Parathyroid adenoma (tissue), 2 donors: Measurements from ENCODE around the gene PA2G4.

ENCODE experiments used
- H2AFZ ChIP-seq: fragments of 300-600 bp; sonication (generic); one replicate; pipeline ENCODE4 v1.7.0; 2017; ENCODE audit warnings: antibody characterized with exemption, mild to moderate bottlenecking
- H3K27ac ChIP-seq: fragments of 300-600 bp; sonication (generic); one replicate; pipeline ENCODE4 v1.7.0; 2017
- H3K27me3 ChIP-seq: fragments of 300-600 bp; sonication (generic); one replicate; pipeline ENCODE4 v1.7.0; 2017; ENCODE audit warnings: low read length; ENCODE audit not compliant: control insufficient read depth, insufficient read depth
- H3K36me3 ChIP-seq: fragments of 300-600 bp; sonication (generic); one replicate; pipeline ENCODE4 v1.7.0; 2017; ENCODE audit warnings: low read length; ENCODE audit not compliant: control insufficient read depth, insufficient read depth
- H3K4me1 ChIP-seq: fragments of 300-600 bp; sonication (generic); one replicate; pipeline ENCODE4 v1.7.0; 2017; ENCODE audit warnings: control low read depth
- H3K4me2 ChIP-seq: fragments of 300-600 bp; sonication (generic); one replicate; pipeline ENCODE4 v1.7.0; 2017; ENCODE audit warnings: low read length
- H3K4me3 ChIP-seq: fragments of 300-600 bp; sonication (generic); one replicate; pipeline ENCODE4 v1.7.0; 2017; ENCODE audit warnings: low read depth, low read length
- H3K79me2 ChIP-seq: fragments of 300-600 bp; sonication (generic); one replicate; pipeline ENCODE4 v1.7.0; 2017; ENCODE audit warnings: control low read depth
- H3K9ac ChIP-seq: fragments of 300-600 bp; sonication (generic); one replicate; pipeline ENCODE4 v1.7.0; 2017; ENCODE audit warnings: mild to moderate bottlenecking
- H3K9me3 ChIP-seq: fragments of 300-600 bp; sonication (generic); one replicate; pipeline ENCODE4 v1.7.0; 2017; ENCODE audit warnings: low read length; ENCODE audit not compliant: control insufficient read depth
- CTCF ChIP-seq: fragments of 300-600 bp; sonication (generic); IDR thresholded peaks from one replicate; pipeline ENCODE4 v1.7.0; 2017; ENCODE audit warnings: antibody characterized with exemption, mild to moderate bottlenecking
- donor health status: primary hyperparathyroidism.

PA2G4 gene

GRCh38 chr12:56143217-56143616 lies 38.9 kb downstream of the PA2G4 start:
- H3K36me3 ChIP-seq = no peaks in the 10 kb centered on the region
- H3K9ac ChIP-seq = no peak overlapping the region
- no peak overlapping the region for H3K4me3 ChIP-seq
- no peaks in the 10 kb centered on the region for H3K79me2 ChIP-seq
- no peaks in the 10 kb centered on the region for H3K27me3 ChIP-seq
- H3K27ac ChIP-seq = peak overlapping the region; percentile 52
- no peak overlapping the region for H3K4me2 ChIP-seq
- peaks cover 11% of the 10 kb centered on the region for H3K4me1 ChIP-seq
- no peaks in the 10 kb centered on the region for H3K9me3 ChIP-seq
- no peak overlapping the region for H2AFZ ChIP-seq
- no peak for TF ChIP-seq CTCF

GRCh38 chr12:56143870-56144269 lies 39.5 kb downstream of the PA2G4 start:
- Histone ChIP-seq H3K4me3 (no peak overlapping the region), H3K4me2 (no peak overlapping the region), H3K27ac (peak overlapping the region; percentile 52), H3K27me3 (no peaks in the 10 kb centered on the region), H3K9ac (no peak overlapping the region), H3K4me1 (peaks cover 11% of the 10 kb centered on the region), H3K79me2 (no peaks in the 10 kb centered on the region), H3K9me3 (no peaks in the 10 kb centered on the region), H2AFZ (no peak overlapping the region), H3K36me3 (no peaks in the 10 kb centered on the region)
- TF ChIP-seq CTCF = no peak

- Histone ChIP-seq H2AFZ (no peak overlapping the region), H3K4me3 (no peak overlapping the region), H3K79me2 (no peaks in the 10 kb centered on the region), H3K4me2 (no peak overlapping the region), H3K27me3 (no peaks in the 10 kb centered on the region), H3K4me1 (peaks cover 11% of the 10 kb centered on the region), H3K9me3 (no peaks in the 10 kb centered on the region), H3K27ac (no peak overlapping the region), H3K9ac (no peak overlapping the region), H3K36me3 (no peaks in the 10 kb centered on the region)
- no peak for TF ChIP-seq CTCF
Measured at GRCh38 chr12:56145217-56145616, 40.9 kb downstream of the PA2G4 start.

GRCh38 chr12:56146492-56147460 lies 42.4 kb downstream of the PA2G4 start:
- Histone ChIP-seq H3K27ac (peak overlapping the region; percentile 75), H3K4me3 (peak overlapping the region; percentile 14), H3K9ac (no peak overlapping the region), H3K27me3 (no peaks in the 10 kb centered on the region), H3K79me2 (no peaks in the 10 kb centered on the region), H3K36me3 (no peaks in the 10 kb centered on the region), H3K4me1 (peaks cover 16% of the 10 kb centered on the region), H2AFZ (peak overlapping the region; percentile 54), H3K9me3 (no peaks in the 10 kb centered on the region), H3K4me2 (peak overlapping the region; percentile 14)
- no peak for TF ChIP-seq CTCF
